Psoas muscle (tissue), 8 donors: ENCODE results near the gene GPX2. TPM values are rescaled to one million over a fixed set of nuclear protein-coding genes. Genes with fewer than 3 reads are reported as not detected.

Source experiments
- ATAC-seq, 4 donors: fragments of 200-7000 bp; cut with Tn5 transposase; one replicate each; pipeline ENCODE4 v1.9.1; 2020; ENCODE audit warnings: moderate library complexity in 3 of 4, mild to moderate bottlenecking in 2 of 4
- DNase-seq, 2 donors: peaks; one replicate each; pipeline ENCODE4 v3.0.0-alpha.2; 2020
- H3K27ac ChIP-seq: fragments of 200-600 bp; one replicate; pipeline ENCODE4 v1.8.0; 2022
- H3K27me3 ChIP-seq, 3 donors: fragments of 200-600 bp in 1 of 3; one replicate each; pipeline versions ENCODE4 v1.6.1 to v1.8.0; 2013 to 2022; ENCODE audit warnings: low read length in 2 of 3, mild to moderate bottlenecking in 2 of 3, moderate library complexity in 1 of 3; ENCODE audit not compliant: insufficient read depth in 3 of 3
- H3K36me3 ChIP-seq, 2 donors: fragments of 200-600 bp in 1 of 2; one replicate each; pipeline versions ENCODE4 v1.6.1 to v1.8.0; 2013 to 2022; ENCODE audit warnings: low read depth in 1 of 2, mild to moderate bottlenecking in 1 of 2, moderate library complexity in 1 of 2; ENCODE audit not compliant: insufficient read depth in 1 of 2
- H3K4me1 ChIP-seq: fragments of 200-600 bp; one replicate; pipeline ENCODE4 v1.8.0; 2022
- H3K4me3 ChIP-seq: fragments of 200-600 bp; one replicate; pipeline ENCODE4 v1.8.0; 2022; ENCODE audit warnings: mild to moderate bottlenecking
- H3K9me3 ChIP-seq: fragments of 200-600 bp; one replicate; pipeline ENCODE4 v1.8.0; 2022
- WGBS, 3 donors: extraction: QIAGEN DNeasy Blood & Tissue Kit; methylation state at CpG; one replicate each; pipeline versions ENCODE4 v1.1.6 to v1.1.7; 2013; 5-methylcytosine and 5-hydroxymethylcytosine counted together
- intact Hi-C, 2 donors: fragments of 100-400 bp; cut with DNase I; formaldehyde crosslinking; loops; one replicate each; pipeline versions ENCODE4 v1.11.0 to v1.14.2; 2022
- polyA plus RNA-seq, 3 donors: library from polyadenylated mRNA; stranded (reverse); fragments of 200-250 nt; gene quantifications; one replicate each; pipeline ENCODE4 v1.2.3, GENCODE V29; 2013
- total RNA-seq, 4 donors: library from RNA; stranded (reverse); fragmentation: NEBNext Ultra II Directional in 2 of 4; extraction: Animal tissue kit (Norgen Biotek cat#: 25700) in 2 of 4; gene quantifications; one replicate each; pipeline versions ENCODE4 v1.2.1 to v1.2.4, GENCODE V29; 2021 to 2023
- TF ChIP-seq, protein P1 (sequence below): fragments of 200-600 bp; IDR thresholded peaks from one replicate; pipeline ENCODE4 v1.8.0; 2022; ENCODE audit warnings: antibody characterized with exemption
- donor health status: healthy with polysubstance abuse.
- donor health status: DM: no; HTN: no; CAD: no; lungs with moderate emphysema.
- donor health status: Bipolar disorder and iron deficiency.
- donor health status: healthy.
- donor health status: DM: yes; HTN: yes; CAD: no.
- donor health status: DM: no; HTN: no; CAD: no.
- donor health status: DM: no; HTN: no; CAD: no.
- donor health status: DM: yes; HTN: yes; CAD: no.

Gene GPX2
- total and polyA plus RNA-seq, 7 donors = 0.04 to 0.21 TPM; not detected in 5

DNA sequence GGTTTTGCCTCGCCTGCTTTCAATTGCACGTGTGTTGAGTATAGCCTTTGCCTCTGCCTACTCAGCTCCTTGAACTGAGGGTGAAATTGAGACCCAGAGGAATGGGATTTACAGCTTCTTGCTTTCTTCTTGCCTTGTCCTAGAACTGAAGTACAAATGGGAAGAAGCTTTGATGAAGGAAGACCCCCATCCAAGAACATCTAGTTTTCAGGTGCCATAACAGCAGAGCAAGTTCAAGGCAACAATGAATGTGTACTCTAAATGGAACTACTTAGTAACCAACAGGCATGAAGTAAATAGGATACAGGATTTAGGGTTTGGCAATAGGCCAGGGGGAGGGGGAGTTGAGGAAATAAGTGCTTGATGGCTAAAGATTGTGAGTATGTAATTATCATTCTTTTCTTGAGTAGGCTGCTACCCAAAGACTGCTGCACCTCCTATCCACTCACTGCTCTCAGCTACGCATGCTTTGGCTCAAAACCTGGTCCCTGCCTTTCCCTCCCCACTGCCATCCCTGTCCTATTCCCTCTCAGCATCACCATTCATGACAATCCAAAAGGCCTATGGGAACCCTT lies 2.1 kb downstream of the GPX2 start:
- peaks cover 0 to 22% of the 10 kb centered on the region in 2 donors for H3K36me3 ChIP-seq
- H3K9me3 ChIP-seq = no peaks in the 10 kb centered on the region
- H3K27ac ChIP-seq = no peak overlapping the region
- no peak overlapping the region for H3K4me3 ChIP-seq
- intact Hi-C loops = no loop called here
- ATAC-seq (no peak), DNase-seq (no peak)
- H3K27me3 ChIP-seq = no peaks in the 10 kb centered on the region
- TF ChIP-seq, protein P1, sequence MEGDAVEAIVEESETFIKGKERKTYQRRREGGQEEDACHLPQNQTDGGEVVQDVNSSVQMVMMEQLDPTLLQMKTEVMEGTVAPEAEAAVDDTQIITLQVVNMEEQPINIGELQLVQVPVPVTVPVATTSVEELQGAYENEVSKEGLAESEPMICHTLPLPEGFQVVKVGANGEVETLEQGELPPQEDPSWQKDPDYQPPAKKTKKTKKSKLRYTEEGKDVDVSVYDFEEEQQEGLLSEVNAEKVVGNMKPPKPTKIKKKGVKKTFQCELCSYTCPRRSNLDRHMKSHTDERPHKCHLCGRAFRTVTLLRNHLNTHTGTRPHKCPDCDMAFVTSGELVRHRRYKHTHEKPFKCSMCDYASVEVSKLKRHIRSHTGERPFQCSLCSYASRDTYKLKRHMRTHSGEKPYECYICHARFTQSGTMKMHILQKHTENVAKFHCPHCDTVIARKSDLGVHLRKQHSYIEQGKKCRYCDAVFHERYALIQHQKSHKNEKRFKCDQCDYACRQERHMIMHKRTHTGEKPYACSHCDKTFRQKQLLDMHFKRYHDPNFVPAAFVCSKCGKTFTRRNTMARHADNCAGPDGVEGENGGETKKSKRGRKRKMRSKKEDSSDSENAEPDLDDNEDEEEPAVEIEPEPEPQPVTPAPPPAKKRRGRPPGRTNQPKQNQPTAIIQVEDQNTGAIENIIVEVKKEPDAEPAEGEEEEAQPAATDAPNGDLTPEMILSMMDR = no peak
- H3K4me1 ChIP-seq = peaks cover 23% of the 10 kb centered on the region
- WGBS, 3 donors = 85 to 93% (median 93%) methylated on average over 3 of the region's 3 CpGs

DNA sequence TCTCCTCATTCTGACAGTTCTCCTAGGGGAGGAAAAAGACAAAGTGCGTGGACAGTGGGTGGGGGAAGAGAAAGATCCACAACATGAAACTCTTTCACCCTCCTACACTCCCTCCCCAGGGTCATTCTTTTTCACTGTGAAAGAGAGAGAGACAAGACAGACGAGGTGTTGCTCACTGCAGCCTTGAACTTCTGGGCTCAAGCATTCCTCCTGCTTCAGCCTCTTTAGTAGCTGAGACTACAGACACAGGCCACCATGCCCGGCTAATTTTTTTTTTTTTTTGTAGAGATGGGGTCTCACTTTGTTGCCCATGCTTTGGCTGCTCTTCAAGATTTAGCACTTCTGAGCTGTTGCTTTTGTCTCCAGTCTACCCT lies 2.7 kb downstream of the GPX2 start:
- Histone ChIP-seq H3K36me3 (peaks cover 0 to 22% of the 10 kb centered on the region in 2 donors), H3K4me3 (no peak overlapping the region)

DNA sequence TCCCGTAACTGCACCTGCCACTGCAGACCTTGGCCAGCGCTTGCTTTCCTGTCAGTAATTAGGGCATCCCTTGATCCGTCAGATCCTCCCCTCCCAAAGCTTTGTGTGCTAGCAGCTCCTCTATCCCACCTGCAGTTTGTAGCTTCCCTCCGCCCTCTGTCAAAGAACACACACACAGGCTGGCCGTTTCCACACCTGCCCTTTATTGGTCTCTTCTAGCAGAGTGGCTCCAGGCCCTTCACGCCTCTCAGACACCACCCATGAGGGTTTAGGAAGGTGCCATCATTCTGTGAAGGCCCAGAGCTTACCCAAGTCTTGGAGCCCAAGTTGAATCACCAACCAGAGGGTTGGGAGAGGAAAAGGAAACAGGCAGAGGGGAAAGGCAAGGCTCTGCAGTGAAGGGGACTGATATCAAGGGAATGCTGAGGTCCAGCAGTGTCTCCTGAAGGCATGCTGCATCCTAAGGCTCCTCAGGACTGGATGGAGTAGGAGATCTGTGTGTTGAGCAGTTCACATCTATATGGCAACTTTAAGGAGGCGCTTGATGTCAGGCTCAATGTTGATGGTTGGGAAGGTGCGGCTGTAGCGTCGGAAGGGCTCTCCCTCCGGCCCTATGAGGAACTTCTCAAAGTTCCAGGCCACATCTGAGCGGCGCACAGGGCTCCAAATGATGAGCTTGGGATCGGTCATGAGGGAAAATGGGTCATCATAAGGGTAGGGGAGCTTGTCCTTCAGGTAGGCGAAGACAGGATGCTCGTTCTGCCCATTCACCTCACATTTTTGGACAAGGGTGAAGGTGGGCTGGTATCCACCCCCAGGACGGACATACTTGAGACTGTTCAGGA lies 3.4 kb downstream of the GPX2 start:
- no peak overlapping the region for H3K4me3 ChIP-seq
- no peak for ATAC-seq
- peaks cover 33% of the 10 kb centered on the region for H3K4me1 ChIP-seq
- DNase-seq = no peak
- WGBS, 3 donors = 91 to 95% (median 91%) methylated on average over 17 of the region's 17 CpGs
- H3K36me3 ChIP-seq = peaks cover 0 to 20% of the 10 kb centered on the region in 2 donors
- intact Hi-C loops = no loop called here
- no peaks in the 10 kb centered on the region for H3K27me3 ChIP-seq
- no peak overlapping the region for H3K27ac ChIP-seq
- H3K9me3 ChIP-seq = no peaks in the 10 kb centered on the region
- TF ChIP-seq, protein P1 = no peak

More for the DNA sequence above, 2.7 kb downstream of the GPX2 start:
- Histone ChIP-seq H3K27ac (no peak overlapping the region), H3K27me3 (no peaks in the 10 kb centered on the region), H3K4me1 (peaks cover 29% of the 10 kb centered on the region), H3K9me3 (no peaks in the 10 kb centered on the region)
- DNase-seq (no peak), ATAC-seq (no peak)
- TF ChIP-seq, protein P1 = no peak
- intact Hi-C loops = no loop called here
- WGBS, 3 donors = 80 to 95% (median 86%) methylated on average over 3 of the region's 3 CpGs

DNA sequence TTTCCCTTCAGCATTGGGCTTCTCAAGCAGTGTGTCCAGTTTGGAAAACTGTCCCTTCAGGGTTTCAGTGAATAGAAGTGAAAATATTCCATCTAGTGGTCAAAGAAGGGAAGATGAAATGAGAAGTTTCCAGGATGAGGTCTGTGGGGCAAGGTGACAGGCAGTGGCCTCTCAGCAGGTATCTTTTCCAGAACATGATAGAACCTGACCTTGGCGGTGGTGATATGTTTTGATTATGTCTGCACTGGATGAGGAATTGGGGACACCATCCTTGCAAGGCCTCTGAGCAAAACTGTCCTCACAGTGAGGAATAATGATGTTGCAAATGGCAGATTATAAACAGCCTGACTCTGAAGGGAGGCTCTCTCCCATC lies 4.7 kb downstream of the GPX2 start:
- no peaks in the 10 kb centered on the region for H3K9me3 ChIP-seq
- H3K4me1 ChIP-seq = peaks cover 43% of the 10 kb centered on the region
- no peaks in the 10 kb centered on the region for H3K27me3 ChIP-seq
- ATAC-seq (no peak), DNase-seq (no peak)
- no peak overlapping the region for H3K4me3 ChIP-seq
- peaks cover under 1 to 16% of the 10 kb centered on the region in 2 donors for H3K36me3 ChIP-seq
- TF ChIP-seq, protein P1 = peak; percentile 37
- WGBS, 3 donors = 68 to 78% (median 76%) methylated on average over 1 of the region's 1 CpG
- peak overlapping the region; percentile 72 for H3K27ac ChIP-seq
- intact Hi-C loops = no loop called here
